Parathyroid adenoma (tissue), 2 donors: ENCODE measurements around the gene UXT.
"Not testable (repeated sequence)": the region's sequence is repeated elsewhere in the genome, so short reads cannot be mapped to it uniquely, and the experiment has no call there.

Source experiments
- H2AFZ ChIP-seq: fragments of 300-600 bp; sonication (generic); one replicate; pipeline ENCODE4 v1.7.0; 2017; ENCODE audit warnings: antibody characterized with exemption, mild to moderate bottlenecking
- H3K27ac ChIP-seq: fragments of 300-600 bp; sonication (generic); one replicate; pipeline ENCODE4 v1.7.0; 2017
- H3K27me3 ChIP-seq: fragments of 300-600 bp; sonication (generic); one replicate; pipeline ENCODE4 v1.7.0; 2017; ENCODE audit warnings: low read length; ENCODE audit not compliant: control insufficient read depth, insufficient read depth
- H3K36me3 ChIP-seq: fragments of 300-600 bp; sonication (generic); one replicate; pipeline ENCODE4 v1.7.0; 2017; ENCODE audit warnings: low read length; ENCODE audit not compliant: control insufficient read depth, insufficient read depth
- H3K4me1 ChIP-seq: fragments of 300-600 bp; sonication (generic); one replicate; pipeline ENCODE4 v1.7.0; 2017; ENCODE audit warnings: control low read depth
- H3K4me2 ChIP-seq: fragments of 300-600 bp; sonication (generic); one replicate; pipeline ENCODE4 v1.7.0; 2017; ENCODE audit warnings: low read length
- H3K4me3 ChIP-seq: fragments of 300-600 bp; sonication (generic); one replicate; pipeline ENCODE4 v1.7.0; 2017; ENCODE audit warnings: low read depth, low read length
- H3K79me2 ChIP-seq: fragments of 300-600 bp; sonication (generic); one replicate; pipeline ENCODE4 v1.7.0; 2017; ENCODE audit warnings: control low read depth
- H3K9ac ChIP-seq: fragments of 300-600 bp; sonication (generic); one replicate; pipeline ENCODE4 v1.7.0; 2017; ENCODE audit warnings: mild to moderate bottlenecking
- H3K9me3 ChIP-seq: fragments of 300-600 bp; sonication (generic); one replicate; pipeline ENCODE4 v1.7.0; 2017; ENCODE audit warnings: low read length; ENCODE audit not compliant: control insufficient read depth
- CTCF ChIP-seq: fragments of 300-600 bp; sonication (generic); IDR thresholded peaks from one replicate; pipeline ENCODE4 v1.7.0; 2017; ENCODE audit warnings: antibody characterized with exemption, mild to moderate bottlenecking
- donor health status: primary hyperparathyroidism.

UXT gene

DNA sequence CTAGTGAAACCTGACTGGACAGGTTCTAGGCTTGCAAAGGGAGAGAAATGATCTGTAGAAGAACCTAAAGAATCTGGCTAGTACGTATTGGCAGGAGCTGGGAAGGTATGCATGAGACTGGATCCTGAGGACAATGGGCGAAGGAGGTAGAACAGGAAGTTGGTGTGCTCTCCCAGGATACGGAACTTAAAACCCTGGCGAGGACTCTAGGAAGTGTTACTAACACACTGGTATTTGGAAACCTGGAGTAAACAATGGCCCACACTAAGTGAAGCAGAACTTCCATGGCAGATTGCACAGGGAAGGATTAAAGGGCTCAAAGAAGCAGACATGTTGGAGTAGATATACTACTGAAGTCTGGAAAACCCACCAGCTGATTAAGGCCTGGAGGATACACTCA, 48.5 kb downstream of the UXT start:
- no peak overlapping the region for H3K9ac ChIP-seq
- H3K27me3 ChIP-seq = no peaks in the 10 kb centered on the region
- no peak for TF ChIP-seq CTCF

DNA sequence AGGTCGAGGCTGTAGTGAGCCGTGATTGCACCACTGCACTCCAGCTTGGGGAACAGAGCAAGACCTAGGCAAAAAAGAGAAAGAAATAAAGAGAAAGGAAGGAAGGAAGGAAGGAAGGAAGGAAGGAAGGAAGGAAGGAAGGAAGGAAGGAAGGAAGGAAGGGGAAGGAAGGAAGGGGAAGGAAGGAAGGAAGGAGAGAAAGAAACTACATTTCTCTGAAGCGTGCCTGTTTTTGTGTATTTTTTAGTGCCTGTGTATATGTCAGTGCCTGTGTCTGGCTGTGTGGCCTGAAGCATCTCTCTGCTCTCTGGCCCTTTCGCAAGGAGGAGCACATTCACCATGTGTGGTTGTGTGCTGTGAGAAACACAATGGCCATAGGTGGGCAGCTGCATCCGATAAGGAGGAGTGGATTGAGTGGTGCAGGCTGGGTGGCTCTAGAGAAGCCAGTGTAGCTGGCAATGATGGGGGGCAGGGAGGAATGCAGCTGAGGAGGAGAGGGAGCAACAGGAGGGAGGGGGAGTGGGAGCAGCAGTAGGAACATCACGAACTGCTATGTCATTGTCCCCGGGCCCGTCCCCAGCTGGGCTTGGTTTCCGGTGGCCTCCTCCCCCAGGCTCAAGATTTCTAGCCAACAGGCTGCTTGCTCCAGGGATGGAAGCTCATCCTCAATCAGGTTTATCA, 50.7 kb downstream of the UXT start:
- Histone ChIP-seq H3K36me3 (no peaks in the 10 kb centered on the region), H3K4me2 (no peak overlapping the region), H3K79me2 (no peaks in the 10 kb centered on the region), H3K4me1 (peaks cover 6% of the 10 kb centered on the region), H3K9ac (no peak overlapping the region), H2AFZ (no peak overlapping the region), H3K4me3 (no peak overlapping the region), H3K9me3 (no peaks in the 10 kb centered on the region), H3K27me3 (no peaks in the 10 kb centered on the region), H3K27ac (no peak overlapping the region)
- no peak for TF ChIP-seq CTCF

More for the DNA sequence above, 48.5 kb downstream of the UXT start:
- H3K36me3 ChIP-seq = no peaks in the 10 kb centered on the region
- H3K4me3 ChIP-seq = no peak overlapping the region
- no peaks in the 10 kb centered on the region for H3K9me3 ChIP-seq
- H3K4me2 ChIP-seq = no peak overlapping the region
- no peaks in the 10 kb centered on the region for H3K79me2 ChIP-seq
- H2AFZ ChIP-seq = no peak overlapping the region
- H3K4me1 ChIP-seq = peaks cover 6% of the 10 kb centered on the region
- no peak overlapping the region for H3K27ac ChIP-seq

- H3K4me1 ChIP-seq = peaks cover 6% of the 10 kb centered on the region
- no peak for TF ChIP-seq CTCF
- H2AFZ ChIP-seq = no peak overlapping the region
- no peak overlapping the region for H3K9ac ChIP-seq
- no peak overlapping the region for H3K4me2 ChIP-seq
- H3K9me3 ChIP-seq = no peaks in the 10 kb centered on the region
- H3K36me3 ChIP-seq = no peaks in the 10 kb centered on the region
- H3K27ac ChIP-seq = no peak overlapping the region
- no peak overlapping the region for H3K4me3 ChIP-seq
- no peaks in the 10 kb centered on the region for H3K79me2 ChIP-seq
- no peaks in the 10 kb centered on the region for H3K27me3 ChIP-seq
Measured at GRCh38 chrX:47607091-47607490, 51.9 kb downstream of the UXT start.

- H3K27me3 ChIP-seq = no peaks in the 10 kb centered on the region
- H3K9me3 ChIP-seq = no peaks in the 10 kb centered on the region
- H2AFZ ChIP-seq = no peak overlapping the region
- H3K4me1 ChIP-seq = no peaks in the 10 kb centered on the region
- no peaks in the 10 kb centered on the region for H3K79me2 ChIP-seq
- TF ChIP-seq CTCF = no peak
- H3K9ac ChIP-seq = no peak overlapping the region
- H3K27ac ChIP-seq = no peak overlapping the region
- H3K36me3 ChIP-seq = no peaks in the 10 kb centered on the region
- H3K4me2 ChIP-seq = no peak overlapping the region
- no peak overlapping the region for H3K4me3 ChIP-seq
Measured at GRCh38 chrX:47605024-47605423, 54.0 kb downstream of the UXT start.

GRCh38 chrX:47603125-47603524, 55.9 kb downstream of the UXT start:
- H3K9ac ChIP-seq, H3K27ac ChIP-seq, H3K4me1 ChIP-seq, H3K27me3 ChIP-seq, H3K79me2 ChIP-seq, H3K9me3 ChIP-seq, H3K4me2 ChIP-seq, H3K4me3 ChIP-seq, H3K36me3 ChIP-seq, H2AFZ ChIP-seq: not testable (repeated sequence)
